ENCODE results near the gene TTC21B. TPM values are rescaled to one million over a fixed set of nuclear protein-coding genes. Genes with fewer than 3 reads are reported as not detected.

Gene TTC21B
- total and polyA plus RNA-seq, 2 of the 8 experiments (the other 6 are each of a cell fraction or from before 2014, with no cell fraction given), result 6.9 to 20.8 TPM

- TF ChIP-seq CBX8 (IDR thresholded peaks at IDR 0.05; ENCODE audit: borderline replicate concordance, low read depth, low read length) (no peak), TAF1 (IDR thresholded peaks at IDR 0.05; ENCODE audit: low read depth, low read length) (no peak), SIN3A (conservative IDR thresholded peaks at IDR 0.05 in 1 of 2, IDR thresholded peaks at IDR 0.05 in 1 of 2; ENCODE audit: low read depth in 1 of 2, low read length in 2 of 2) (no peak), PHF8 (conservative IDR thresholded peaks at IDR 0.05; ENCODE audit: low read depth, low read length) (no peak)
- TF ChIP-seq, protein P1, sequence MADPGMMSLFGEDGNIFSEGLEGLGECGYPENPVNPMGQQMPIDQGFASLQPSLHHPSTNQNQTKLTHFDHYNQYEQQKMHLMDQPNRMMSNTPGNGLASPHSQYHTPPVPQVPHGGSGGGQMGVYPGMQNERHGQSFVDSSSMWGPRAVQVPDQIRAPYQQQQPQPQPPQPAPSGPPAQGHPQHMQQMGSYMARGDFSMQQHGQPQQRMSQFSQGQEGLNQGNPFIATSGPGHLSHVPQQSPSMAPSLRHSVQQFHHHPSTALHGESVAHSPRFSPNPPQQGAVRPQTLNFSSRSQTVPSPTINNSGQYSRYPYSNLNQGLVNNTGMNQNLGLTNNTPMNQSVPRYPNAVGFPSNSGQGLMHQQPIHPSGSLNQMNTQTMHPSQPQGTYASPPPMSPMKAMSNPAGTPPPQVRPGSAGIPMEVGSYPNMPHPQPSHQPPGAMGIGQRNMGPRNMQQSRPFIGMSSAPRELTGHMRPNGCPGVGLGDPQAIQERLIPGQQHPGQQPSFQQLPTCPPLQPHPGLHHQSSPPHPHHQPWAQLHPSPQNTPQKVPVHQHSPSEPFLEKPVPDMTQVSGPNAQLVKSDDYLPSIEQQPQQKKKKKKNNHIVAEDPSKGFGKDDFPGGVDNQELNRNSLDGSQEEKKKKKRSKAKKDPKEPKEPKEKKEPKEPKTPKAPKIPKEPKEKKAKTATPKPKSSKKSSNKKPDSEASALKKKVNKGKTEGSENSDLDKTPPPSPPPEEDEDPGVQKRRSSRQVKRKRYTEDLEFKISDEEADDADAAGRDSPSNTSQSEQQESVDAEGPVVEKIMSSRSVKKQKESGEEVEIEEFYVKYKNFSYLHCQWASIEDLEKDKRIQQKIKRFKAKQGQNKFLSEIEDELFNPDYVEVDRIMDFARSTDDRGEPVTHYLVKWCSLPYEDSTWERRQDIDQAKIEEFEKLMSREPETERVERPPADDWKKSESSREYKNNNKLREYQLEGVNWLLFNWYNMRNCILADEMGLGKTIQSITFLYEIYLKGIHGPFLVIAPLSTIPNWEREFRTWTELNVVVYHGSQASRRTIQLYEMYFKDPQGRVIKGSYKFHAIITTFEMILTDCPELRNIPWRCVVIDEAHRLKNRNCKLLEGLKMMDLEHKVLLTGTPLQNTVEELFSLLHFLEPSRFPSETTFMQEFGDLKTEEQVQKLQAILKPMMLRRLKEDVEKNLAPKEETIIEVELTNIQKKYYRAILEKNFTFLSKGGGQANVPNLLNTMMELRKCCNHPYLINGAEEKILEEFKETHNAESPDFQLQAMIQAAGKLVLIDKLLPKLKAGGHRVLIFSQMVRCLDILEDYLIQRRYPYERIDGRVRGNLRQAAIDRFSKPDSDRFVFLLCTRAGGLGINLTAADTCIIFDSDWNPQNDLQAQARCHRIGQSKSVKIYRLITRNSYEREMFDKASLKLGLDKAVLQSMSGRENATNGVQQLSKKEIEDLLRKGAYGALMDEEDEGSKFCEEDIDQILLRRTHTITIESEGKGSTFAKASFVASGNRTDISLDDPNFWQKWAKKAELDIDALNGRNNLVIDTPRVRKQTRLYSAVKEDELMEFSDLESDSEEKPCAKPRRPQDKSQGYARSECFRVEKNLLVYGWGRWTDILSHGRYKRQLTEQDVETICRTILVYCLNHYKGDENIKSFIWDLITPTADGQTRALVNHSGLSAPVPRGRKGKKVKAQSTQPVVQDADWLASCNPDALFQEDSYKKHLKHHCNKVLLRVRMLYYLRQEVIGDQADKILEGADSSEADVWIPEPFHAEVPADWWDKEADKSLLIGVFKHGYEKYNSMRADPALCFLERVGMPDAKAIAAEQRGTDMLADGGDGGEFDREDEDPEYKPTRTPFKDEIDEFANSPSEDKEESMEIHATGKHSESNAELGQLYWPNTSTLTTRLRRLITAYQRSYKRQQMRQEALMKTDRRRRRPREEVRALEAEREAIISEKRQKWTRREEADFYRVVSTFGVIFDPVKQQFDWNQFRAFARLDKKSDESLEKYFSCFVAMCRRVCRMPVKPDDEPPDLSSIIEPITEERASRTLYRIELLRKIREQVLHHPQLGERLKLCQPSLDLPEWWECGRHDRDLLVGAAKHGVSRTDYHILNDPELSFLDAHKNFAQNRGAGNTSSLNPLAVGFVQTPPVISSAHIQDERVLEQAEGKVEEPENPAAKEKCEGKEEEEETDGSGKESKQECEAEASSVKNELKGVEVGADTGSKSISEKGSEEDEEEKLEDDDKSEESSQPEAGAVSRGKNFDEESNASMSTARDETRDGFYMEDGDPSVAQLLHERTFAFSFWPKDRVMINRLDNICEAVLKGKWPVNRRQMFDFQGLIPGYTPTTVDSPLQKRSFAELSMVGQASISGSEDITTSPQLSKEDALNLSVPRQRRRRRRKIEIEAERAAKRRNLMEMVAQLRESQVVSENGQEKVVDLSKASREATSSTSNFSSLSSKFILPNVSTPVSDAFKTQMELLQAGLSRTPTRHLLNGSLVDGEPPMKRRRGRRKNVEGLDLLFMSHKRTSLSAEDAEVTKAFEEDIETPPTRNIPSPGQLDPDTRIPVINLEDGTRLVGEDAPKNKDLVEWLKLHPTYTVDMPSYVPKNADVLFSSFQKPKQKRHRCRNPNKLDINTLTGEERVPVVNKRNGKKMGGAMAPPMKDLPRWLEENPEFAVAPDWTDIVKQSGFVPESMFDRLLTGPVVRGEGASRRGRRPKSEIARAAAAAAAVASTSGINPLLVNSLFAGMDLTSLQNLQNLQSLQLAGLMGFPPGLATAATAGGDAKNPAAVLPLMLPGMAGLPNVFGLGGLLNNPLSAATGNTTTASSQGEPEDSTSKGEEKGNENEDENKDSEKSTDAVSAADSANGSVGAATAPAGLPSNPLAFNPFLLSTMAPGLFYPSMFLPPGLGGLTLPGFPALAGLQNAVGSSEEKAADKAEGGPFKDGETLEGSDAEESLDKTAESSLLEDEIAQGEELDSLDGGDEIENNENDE (IDR thresholded peaks at IDR 0.05; ENCODE audit: insufficient replicate concordance, low read length), result no peak
Observed at GRCh38 chr2:165891345-165891744, 62.2 kb downstream of the TTC21B start (continued).
